NB4 (cell line): ENCODE measurements around the gene SASH1.

Experiments used
- DNase-seq: peaks from one replicate; pipeline ENCODE4 v3.0.0; 2010; ENCODE audit warnings: low read depth
- H3K4me3 ChIP-seq: one replicate; pipeline ENCODE4 v1.5.1; 2011; ENCODE audit warnings: mild to moderate bottlenecking, low read depth, low read length, moderate library complexity
- MYC ChIP-seq: IDR thresholded peaks from 2 replicates; pipeline ENCODE4 v1.6.1; 2011; ENCODE audit warnings: low read depth, low read length
- POLR2A ChIP-seq: IDR thresholded peaks from 2 replicates; pipeline ENCODE4 v1.6.1; 2011; ENCODE audit warnings: mild to moderate bottlenecking; ENCODE audit not compliant: insufficient read length; ENCODE audit errors: extremely low read depth
- TF ChIP-seq, protein P1 (sequence below): IDR thresholded peaks from 2 replicates; pipeline ENCODE4 v1.6.1; 2011; ENCODE audit warnings: low read depth, low read length
- TF ChIP-seq, protein P2 (sequence below): IDR thresholded peaks from one replicate; pipeline ENCODE4 v1.5.1; 2012; ENCODE audit warnings: low read depth, low read length

SASH1 gene

DNA sequence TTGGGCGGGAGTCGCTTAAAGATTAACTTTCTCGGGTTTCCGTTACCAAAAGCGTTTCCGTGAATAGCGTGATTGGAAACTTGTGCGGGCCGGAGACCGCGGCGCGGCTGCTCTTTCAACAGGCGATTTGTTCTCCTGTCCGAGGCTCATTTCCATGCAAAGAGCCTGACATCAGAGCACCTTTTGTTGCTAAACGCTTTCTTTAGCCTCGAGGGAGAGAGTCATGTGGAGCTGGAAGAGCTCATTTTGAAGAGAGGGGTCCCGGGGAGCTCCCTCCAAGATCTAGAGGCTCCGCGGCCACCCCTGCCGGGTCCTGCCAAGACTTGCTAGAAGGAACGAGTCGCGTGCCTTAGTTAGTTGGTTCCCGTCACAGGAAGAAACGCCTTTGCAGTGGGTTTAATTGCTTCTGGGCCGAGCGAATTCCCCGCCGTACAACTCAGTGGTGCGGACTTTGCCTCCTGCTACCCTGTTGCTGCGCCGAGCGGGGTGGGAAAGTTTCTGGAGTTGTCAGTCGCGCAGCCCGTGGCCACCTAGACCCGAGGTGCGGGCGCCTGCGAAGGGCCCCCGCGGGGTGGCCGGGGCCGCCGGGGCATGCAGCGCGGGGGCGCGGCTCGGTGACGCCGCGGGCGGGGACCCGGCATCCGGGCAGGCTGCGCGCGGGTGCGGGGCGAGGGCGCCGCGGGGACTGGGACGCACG lies at the start of gene SASH1:
SASH1 (plus strand) TSS at position 489 of the 697 bp plus-strand sequence. CDS start 230 bp downstream, outside the sequence.
- no peak for TF ChIP-seq MYC
- TF ChIP-seq, protein P1, sequence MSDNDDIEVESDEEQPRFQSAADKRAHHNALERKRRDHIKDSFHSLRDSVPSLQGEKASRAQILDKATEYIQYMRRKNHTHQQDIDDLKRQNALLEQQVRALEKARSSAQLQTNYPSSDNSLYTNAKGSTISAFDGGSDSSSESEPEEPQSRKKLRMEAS: no peak
- TF ChIP-seq, protein P2, sequence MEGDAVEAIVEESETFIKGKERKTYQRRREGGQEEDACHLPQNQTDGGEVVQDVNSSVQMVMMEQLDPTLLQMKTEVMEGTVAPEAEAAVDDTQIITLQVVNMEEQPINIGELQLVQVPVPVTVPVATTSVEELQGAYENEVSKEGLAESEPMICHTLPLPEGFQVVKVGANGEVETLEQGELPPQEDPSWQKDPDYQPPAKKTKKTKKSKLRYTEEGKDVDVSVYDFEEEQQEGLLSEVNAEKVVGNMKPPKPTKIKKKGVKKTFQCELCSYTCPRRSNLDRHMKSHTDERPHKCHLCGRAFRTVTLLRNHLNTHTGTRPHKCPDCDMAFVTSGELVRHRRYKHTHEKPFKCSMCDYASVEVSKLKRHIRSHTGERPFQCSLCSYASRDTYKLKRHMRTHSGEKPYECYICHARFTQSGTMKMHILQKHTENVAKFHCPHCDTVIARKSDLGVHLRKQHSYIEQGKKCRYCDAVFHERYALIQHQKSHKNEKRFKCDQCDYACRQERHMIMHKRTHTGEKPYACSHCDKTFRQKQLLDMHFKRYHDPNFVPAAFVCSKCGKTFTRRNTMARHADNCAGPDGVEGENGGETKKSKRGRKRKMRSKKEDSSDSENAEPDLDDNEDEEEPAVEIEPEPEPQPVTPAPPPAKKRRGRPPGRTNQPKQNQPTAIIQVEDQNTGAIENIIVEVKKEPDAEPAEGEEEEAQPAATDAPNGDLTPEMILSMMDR: no peak
- TF ChIP-seq POLR2A: no peak
- H3K4me3 ChIP-seq: no peak within 1 kb of the TSS
- DNase-seq: no peak

DNA sequence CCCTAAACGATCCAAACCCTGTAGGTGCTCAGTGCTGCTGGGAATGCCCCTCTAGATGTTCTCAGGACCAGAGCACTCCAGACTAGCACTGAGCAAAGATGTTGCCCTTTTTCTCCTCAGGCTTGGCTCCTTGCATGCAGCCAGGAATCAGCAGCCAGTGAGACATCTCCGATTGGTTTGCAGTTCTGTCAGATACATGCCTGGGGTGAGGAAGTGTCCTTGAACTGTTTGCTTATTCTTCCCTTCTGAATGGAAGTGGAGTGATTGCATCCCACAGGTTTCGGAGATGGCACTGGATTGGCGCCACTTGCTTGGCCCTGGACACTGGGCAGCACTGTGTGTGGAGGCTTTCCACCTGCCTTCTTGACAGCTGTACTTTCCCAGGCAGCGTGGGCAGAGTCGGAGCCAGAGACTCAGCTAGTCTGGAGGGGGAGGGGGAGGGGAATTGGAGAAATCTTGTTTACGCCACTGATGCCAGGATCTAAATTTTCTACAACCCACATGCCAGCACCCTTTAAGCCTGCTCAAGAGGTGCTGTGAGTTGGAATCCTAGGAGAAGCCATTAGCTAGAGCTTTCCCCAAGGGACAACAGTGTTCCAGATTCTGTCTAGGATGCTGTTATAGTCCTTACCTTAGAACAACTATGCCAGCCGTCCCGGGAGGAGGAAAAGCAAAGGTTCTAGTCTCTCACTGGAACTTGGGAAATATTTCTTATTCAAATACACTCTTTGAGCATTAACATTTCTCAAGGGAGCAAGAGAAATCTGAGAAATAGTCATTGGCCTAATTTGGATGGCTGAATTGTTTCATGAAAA lies 49.2 kb upstream of the SASH1 start:
- TF ChIP-seq, protein P2: no peak
- TF ChIP-seq, protein P1: no peak
- TF ChIP-seq POLR2A (no peak), MYC (no peak)
- H3K4me3 ChIP-seq: no peak overlapping the region
- DNase-seq: no peak

DNA sequence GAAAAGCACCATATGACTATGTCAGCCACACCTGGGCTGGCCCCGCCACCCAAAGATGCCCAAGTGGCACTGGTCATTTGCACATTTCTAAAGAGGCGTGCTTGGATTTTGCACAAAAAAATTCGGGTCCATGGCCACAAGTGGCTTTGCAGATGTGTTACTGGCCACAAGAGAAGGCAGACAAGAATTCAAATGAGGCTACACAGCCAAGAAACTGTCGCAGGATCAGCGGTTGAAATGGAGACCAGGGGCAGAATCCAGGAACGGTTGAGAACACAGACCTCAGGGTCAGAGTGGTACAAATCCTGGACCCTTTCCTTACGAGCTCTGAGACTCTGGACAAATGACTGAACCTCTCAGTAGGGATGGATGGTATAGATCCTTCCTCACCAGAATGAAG lies 48.6 kb upstream of the SASH1 start:
- DNase-seq: no peak
- no peak overlapping the region for H3K4me3 ChIP-seq
- TF ChIP-seq, protein P2: no peak
- no peak for TF ChIP-seq MYC
- TF ChIP-seq, protein P1: no peak
- TF ChIP-seq POLR2A: no peak

DNA sequence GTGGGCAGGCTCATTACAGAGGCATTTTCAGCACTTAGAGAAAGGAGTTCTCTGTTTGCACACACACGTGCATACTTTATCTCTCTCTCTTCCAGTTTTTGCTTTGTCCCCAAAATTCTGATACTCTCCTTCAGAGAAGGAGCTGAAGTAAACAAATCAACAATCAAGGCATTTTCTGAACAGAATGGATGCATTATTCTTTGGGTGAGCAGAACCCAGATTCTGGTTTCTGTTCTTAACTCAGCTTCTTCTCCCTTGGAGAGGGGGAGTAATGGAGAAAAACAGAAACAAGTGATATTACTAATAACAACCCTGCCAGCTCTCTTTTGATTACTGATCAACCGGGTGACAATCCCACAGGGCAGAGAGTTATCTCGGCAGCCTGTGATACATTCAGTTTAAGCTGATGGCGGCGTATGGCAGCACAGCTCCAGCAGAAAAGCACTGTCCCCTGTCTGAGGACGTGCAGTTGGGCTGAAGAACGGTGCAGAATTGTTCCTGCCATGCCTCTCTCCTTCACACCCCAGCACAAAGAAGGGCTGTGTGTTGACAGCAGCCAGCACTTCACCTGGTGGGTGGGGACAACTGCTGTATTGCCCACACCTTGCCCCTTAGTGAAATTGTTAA lies 47.3 kb upstream of the SASH1 start:
- TF ChIP-seq POLR2A (no peak), MYC (no peak)
- TF ChIP-seq, protein P1: no peak

DNA sequence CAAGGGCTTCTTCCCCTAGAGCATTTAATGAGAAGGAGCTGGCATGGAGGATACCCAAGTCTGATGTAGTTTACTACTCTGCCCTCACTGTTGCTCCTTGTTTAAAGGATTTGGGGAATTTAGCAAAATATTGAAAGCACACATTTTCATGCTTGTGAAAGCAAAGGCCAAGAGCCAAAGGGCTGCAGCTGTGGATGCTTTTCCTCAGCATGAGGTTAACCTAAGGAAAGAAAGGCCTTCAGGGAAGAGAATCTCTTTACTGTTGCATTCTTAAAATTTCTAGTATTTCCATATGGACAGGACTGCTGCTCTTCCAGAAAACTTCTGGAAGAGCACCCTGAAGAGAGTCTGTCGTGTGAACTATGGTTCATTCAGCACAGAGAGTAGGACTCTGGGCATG lies 45.9 kb upstream of the SASH1 start:
- TF ChIP-seq MYC (no peak), POLR2A (no peak)
- TF ChIP-seq, protein P1: no peak
- TF ChIP-seq, protein P2: no peak
- DNase-seq: no peak
- H3K4me3 ChIP-seq: no peak overlapping the region

More for the DNA sequence above, 47.3 kb upstream of the SASH1 start:
- no peak for DNase-seq
- H3K4me3 ChIP-seq: no peak overlapping the region

DNA sequence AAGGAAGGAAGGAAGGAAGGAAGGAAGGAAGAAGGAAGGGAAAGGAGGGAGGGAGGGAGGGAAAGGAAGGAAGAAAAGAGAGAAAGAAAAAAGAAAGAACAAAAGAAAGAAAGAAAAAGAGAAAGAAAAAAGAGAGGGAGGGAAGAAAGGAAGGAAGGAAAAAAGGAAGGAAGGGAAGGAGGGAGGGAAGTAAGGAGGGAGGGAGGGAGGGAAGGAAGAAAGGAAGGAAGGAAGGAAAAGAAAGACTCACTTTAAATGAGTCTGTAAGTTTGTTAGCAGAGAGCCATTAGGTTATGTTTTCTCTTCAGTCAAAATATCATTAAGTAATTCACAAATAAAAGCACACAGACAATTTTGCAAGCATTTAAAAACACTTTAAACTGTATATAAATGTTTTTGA lies 44.0 kb upstream of the SASH1 start:
- no peak overlapping the region for H3K4me3 ChIP-seq
- TF ChIP-seq, protein P1: no peak
- TF ChIP-seq MYC: no peak
- TF ChIP-seq POLR2A: no peak
- TF ChIP-seq, protein P2: no peak
- DNase-seq: no peak
